Stromal cell of bone marrow (primary cell): ENCODE measurements around the gene ERCC6L.
A peak's percentile ranks its signal among the peaks of the same experiment; 100 is the strongest.
"Not testable (repeated sequence)": the region's sequence is repeated elsewhere in the genome, so short reads cannot be mapped to it uniquely, and the experiment has no call there.

ENCODE experiments used
- DNase-seq: peaks from one replicate; pipeline ENCODE4 v3.0.0-alpha.2; 2012; ENCODE audit warnings: low read depth

ERCC6L gene

DNA sequence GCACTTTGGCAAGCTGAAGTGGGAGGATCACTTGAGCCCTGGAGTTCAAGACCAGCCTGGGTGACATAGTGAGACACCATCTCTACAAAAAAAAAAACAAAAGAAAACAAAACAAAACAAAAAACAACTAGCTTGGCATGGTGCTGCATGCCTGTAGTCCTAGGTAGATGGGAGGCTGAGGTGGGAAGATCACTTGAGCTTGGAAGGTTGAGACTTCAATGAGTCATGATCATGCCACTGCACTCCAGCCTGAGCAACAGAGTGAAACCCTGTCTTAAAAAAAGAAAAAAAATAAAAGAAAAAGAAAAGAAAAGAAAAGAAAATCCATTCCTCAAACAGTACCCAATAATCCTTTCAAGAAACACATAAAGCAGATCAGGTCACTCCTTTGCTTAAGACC is 14.9 kb upstream of the ERCC6L start:
- DNase-seq, result no peak

DNA sequence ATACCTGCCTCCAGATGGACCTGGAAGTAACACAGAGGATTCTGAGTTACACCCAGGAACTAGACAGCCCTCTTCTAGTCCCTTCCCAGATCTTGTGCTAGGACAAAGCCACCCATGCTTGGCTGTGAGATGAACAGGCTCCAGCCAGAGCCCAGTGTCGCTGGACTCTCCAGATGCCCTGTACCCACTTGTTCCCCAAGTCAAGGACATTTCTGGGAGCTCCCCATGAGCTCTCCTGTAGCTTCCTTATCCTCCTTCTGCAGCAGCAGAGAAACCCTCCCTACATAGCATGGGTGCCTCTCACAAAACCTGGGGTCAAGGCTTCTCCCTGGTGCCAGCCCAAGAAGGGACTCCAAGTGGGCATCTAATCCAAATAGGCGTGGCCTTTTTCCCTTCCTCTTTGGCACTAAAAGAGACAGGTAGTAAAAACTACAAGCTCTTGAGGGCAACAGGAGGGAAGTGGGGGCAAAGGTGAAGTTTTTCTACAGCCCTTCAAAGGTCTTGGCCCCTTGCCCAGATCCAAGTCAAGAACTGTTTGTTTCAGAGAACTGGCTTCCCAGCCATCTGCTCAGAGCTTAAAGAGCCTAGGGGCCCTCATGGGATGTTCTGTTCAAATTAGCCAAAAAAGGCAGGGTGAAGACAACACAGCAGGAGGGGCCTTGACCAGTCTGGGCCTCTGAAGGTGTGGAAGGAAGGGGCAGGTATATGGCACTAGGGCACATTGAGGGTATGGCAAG is 8.5 kb upstream of the ERCC6L start:
- no peak for DNase-seq

DNA sequence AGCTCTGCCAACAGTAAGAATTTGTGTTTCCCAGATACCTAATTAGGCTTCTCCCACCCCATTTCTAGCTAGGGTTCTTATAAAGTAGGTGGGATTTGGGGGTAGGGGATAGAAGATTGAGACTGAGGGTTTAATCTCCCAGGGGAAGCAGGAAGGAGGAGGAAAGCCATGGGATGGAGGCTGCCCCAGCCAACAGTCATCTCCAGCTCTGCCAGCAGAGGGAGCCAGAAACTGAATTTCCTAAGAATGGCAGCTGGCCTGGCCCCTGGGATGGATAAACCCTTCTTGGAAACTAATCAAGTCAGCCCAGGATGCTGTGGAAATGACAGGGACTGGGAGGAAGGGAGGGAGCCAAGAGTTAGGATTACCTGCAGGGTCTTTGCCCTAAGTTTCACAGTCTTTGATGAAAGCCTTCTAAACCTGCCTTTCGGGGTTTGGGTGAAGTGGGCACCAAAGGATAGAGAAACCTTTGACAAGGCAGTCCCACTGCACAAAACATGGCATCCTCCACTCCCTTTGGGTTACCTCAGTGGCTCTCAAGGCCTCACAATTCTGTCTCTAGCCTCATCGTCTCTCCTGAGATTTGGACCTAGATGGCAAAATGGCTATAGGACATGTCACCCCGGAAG is 6.7 kb upstream of the ERCC6L start:
- peak; percentile 26 for DNase-seq

DNA sequence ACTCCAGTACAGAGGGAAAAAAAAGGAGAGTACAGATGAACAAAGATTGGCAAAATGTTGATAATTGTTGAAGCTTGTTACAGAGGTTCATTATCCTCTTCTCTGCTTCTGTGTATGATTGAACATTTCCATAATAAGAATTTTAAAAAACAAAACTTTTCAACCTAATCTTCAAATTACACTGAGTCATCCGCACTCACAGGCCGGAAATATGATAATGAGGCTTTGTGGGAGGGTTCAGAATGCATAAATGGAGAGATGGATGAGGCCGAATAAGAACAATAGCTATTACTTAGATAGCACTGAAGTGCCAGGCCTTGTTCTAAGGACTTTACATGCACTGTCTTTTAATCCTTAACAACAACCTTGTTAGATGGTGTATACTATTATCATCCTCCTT is 4.6 kb upstream of the ERCC6L start:
- DNase-seq, result peak; percentile 34

DNA sequence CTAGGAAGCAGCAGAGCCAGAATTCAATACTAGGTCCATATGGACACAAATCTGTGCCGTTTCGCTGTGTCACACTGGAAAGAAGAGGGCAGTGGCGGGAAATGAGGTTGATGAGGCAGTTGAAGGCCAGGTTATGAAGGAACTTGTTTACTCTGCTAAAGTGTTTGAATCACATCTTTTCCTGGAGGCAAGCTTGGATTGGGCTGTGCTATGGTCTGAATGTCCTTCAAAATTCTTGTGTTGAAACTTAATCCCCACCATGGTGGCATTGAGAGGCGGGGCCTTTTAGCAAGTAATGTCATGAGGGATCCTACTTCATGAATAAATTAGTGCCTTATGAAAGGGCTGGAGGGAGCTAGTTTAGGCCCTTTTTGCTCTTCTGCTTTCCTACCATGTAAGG is 2.1 kb upstream of the ERCC6L start:
- DNase-seq, result no peak

DNA sequence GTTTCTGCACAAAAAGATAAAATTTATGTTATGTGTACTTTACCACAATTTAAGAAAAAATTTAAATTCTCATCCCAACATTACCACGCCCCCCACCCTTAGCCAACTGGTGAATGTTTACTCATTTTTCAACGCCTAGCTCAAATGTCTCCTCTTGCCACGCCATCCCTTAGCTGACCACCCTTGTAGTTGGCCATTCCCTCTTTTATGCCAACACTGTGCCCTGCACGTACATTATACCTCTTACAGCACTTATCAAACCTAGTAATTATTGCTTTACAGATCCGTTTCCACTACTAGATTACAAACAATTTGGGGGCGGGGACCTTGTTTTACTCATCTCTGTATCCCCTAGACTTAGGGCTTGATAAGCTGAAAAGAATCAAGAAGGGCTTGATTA is 644 bp downstream of the ERCC6L start:
- no peak for DNase-seq

DNA sequence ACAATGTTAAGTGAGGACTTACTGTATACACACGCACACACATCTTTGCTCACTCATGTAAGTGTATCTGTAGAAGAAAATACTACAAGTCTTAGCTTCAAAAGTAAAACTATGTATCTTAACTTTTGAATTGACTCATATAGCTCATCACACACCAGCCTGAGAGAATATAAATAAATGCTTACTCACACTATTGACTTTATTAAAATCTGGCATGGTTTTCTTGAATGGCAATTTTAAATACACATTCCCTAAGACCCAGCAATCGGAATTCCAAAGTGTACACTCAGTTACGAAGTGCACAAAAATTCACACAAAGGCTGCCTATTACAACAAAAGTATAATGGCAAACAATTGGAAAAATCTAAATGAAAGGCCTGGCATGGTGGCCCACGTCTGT is 2.0 kb downstream of the ERCC6L start:
- DNase-seq, result no peak

DNA sequence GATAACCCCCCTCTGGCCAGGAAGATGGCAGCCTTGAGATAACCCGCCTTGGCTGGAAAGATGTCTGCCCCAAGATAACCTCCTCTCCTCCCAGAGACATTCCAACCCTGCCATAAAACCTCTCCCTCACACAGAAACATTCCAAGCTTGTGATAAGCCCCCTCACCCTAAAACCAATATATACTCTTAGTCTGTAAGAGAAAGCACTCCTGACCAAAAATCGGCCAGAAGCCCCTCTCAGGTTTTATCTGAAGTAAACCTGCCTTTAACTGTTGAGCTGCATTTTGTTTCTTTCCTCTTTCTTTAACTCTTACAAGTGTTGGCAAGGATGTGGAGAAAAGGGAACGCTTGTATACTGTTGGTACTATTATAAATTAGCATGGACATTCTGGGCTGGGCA is 8.5 kb downstream of the ERCC6L start:
- no peak for DNase-seq

DNA sequence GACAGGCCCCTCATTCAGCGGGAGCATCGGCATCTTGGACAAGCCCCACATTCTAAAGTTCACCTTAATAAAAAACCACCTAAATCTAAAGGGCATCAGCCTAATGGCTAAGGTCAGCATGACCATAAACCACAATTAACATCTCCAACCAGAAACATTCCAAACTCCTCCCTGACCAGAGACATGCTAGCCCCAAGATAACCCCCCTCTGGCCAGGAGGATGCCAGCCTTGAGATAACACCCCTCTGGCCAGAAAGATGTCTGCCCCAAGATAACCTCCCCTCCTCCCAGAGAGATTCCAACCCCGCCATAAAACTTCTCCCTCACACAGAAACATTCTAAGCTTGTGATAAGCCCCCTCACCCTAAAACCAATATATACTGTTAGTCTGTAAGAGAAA is 18.5 kb downstream of the ERCC6L start:
- DNase-seq, result not testable (repeated sequence)

DNA sequence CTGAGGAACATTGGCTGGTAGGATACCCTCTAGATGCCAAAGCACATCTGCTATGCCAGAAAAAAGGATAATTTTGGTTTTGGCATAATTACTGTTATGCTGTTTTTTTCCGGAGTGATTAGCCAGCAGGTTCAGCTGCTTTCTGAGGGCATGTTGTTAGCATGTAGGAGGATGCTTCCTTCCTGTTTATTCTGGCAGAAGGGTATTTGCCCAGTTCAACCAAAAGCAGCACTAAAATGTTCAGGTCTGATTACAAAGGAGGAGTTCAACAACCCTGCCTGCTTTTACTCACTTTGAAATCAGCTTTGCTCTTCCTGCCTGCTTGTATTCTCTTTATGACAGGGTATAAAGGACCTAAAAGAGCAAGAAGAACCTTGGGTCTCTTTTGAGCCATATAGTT is 21.9 kb downstream of the ERCC6L start:
- no peak for DNase-seq

DNA sequence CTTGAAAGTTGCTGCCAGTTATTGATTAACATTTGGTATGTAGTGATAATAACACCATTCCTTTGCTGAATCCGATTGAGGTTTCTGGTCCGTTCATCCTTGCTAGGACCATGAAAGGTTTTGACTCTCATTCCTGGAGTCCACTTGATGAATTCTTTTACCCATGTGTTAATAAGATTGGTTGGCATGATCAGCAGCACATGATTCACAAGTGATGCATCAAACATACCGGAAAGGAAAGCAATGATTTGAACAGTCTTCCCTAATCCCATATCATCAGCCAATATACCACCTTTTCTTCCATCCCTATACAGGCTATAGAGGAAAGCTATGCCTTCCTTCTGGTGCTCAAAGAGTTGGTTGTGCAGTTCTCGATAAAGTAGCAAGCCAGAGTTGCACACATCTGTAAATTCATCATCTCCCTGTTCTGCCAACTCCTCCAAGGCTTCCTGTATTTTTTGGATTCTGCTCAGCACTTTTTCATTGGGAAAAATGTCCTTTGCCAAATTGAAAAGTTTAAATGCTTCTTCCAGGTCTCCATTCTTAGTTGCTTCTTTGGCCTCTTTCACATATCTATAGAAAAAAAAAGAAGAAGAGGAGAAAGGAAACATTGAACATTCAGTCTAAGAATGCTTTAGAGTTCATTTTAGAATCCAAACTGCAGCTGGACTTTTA is 30.6 kb downstream of the ERCC6L start:
- peak; percentile 18 for DNase-seq

DNA sequence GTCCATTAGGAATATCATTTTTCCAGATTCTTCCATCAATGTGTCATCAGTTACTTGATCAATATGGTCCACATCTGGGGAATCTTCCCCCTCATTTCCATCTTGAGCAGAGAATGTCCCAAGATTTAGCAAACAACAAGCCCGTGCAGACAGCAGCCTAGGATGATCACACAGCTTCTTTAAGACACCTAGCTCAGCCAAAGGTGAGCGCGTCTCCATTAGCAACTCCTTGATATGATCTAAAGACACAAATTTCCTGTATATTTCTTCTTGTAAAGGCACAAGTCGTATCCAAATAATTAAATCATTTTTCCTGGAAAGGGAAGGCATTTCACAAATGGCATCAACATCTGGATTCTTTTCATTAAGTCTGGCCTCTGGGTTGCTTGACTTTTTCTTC is 31.5 kb downstream of the ERCC6L start:
- DNase-seq, result no peak

DNA sequence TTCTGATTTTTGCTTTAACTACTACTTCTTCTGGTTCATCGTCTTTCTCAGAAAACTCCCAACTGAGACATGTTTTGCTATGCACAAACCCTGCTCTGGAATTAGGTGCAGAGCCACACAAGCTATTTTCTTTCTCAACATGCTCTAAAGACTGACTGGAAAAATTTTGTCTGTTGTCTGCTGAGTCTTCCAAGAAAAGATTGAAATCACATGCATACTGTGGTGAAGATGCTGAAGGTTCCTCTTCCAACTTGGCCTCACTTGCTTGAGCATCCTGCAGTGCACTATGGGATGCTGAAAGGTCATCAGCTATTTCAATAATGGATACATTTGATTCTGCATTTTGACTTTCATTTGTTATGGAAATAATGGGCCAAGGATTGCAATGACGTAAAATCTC is 33.1 kb downstream of the ERCC6L start:
- DNase-seq, result no peak

DNA sequence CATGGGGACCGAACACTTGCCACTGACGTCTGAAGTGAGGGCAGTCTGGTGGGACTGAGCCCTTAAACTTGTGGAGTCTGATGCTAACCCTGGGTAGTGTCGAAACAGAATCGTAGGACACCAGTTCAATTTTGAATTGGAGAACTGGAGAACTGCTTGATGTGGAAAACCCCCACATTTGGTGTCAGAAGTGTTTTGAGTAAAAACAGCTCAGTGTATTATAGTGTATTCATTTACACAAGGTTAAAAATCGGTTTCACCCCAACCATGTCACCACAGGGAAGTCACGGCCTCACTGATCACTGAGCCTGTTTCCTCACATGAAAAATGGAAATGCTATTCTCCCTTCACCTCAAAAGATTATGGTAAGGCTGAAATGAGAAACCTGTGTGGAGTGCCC is 35.4 kb downstream of the ERCC6L start:
- DNase-seq, result no peak

DNA sequence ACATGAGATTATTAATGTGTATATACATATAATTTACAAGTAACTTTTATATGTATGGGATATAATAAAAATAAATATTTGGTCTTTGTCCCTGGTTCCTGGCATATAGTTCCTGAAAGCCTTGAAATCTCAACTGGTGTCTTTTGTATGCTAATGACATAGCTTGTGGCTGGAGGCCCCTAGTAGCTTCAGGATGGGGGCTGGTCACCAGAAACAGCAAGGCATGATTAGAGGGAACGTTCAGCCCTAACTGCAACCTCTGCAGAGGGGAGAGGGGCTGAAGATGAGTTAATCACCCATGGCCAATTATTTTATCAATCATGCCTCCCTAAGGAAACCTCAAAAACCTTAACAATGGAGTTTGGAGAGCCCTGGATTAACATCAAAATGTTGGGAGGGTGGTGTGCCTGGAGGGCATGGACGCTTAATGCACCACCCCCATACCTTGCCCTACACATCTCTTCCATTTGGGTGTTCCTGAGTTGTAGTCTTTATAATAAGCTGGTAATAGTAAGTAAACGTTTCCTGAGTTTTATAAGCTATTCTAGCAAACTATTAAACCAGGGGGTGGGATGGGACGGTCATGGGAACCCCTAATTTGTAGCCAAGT is 35.9 kb downstream of the ERCC6L start:
- no peak for DNase-seq

DNA sequence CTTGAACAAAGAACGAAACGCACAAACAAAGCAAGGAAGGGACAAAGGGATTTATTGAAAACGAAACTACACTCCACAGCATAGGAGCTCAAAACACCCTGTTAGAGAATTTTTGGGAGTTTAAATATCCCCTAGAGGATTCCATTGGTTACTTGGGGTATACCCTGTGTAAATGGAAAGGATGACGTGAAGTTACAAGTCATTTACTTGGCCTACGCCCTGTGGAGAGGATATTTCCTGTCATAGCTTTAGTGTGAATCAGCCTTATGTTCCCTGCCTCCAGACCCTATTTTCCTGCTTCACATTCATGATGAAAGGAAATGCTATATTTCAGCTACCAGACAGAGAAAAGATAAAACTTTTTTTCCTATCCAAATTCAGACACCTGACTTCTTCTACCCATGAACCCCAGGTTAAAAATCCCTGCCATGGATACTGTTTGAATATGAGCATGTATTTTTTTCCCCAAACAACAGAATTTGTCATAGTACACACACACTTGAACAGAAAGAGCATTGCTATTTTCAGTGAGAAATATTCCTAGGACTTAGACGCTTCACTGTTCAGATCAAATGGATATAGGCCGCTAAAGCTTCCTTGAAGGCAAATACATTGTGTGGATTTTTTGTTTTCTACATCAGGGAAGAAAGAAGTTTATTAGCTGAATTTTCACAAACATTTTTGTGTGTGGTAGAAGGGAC is 36.8 kb downstream of the ERCC6L start:
- peak; percentile 61 for DNase-seq

DNA sequence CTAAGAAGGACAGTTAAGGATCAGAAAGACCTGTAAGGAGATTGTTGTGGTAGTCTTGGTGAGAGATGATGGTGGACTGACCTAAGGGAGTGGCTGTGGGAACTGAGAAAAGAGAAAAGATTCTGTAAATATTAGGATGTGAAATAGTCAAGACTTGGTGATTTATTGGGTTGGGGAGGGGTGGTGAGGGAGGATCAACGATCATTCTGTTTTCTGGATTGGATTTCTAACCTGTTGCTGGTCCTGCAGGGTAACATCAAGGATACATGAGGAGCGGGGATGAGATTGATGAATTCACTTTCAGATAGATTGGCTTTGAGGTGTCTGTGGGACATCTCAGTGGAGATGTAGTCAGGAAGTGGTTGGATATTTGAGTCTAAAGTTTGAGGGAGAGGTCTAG is 55.9 kb downstream of the ERCC6L start:
- no peak for DNase-seq

DNA sequence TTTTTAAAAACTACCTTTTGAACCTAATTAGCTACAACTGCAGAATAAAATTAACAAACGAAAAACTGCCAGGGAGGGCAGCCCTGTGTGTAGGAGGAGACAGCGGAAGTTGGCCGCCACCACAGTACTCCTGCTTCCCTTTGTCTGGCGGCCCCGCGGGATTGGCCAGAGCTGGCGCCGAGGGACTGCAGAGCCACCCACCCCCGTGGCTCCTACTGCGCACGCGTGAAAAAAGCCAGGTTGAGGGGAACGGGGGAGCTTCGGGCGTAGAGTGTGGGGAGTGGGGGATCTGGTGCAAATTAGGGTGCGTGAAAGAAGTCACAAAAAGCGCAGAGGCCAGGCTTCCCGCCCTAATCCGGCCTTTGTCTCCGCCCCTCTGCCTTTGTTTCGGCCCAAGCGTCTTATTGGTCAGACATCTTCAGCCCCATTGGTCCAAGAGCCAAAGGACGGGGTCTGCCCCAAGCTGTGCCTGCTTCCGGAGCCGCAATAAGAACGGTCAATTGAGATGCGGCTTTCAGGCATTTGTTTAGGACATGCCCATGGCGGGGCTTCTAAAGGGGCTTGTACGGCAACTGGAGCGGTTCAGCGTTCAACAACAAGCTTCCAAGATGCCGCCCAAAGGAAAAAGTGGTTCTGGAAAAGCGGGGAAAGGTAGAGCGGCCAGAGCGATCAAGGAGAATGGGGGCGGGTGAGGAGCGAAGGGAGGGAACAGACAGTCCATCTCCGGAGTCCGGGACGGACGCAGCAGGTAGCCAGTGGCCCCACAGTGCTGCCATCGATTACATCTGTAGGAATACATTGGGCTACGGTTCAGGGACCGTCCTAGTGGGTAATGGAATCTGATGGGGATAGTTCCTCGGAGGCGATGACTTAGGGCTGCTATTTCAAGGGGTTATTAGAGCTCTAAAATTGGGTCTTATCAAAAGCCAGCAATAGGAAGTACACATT is 57.4 kb downstream of the ERCC6L start, which contains the start of gene PIN4:
Gene PIN4 (plus strand): TSS at position 580 of the 948 bp plus-strand sequence. CDS start 29 bp downstream, at position 609.
- peak; percentile 92 for DNase-seq

DNA sequence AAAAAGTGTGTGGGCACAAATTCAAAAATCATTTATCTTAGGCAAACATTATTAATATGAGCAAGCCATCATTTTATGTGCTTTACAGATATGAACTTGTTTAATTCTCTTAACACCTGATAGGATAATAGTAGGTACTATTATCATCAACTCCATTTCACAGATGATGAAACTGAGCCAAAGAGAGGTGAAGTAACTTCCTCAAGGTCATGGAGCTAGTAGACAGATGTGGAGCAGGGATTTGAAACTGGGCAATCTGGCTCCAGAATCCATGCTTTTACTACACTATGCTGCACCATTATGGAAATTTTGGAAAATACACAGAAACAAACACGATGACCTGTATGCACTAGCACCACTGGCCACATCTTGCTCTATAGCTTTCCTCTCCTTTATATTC is 58.3 kb downstream of the ERCC6L start:
- DNase-seq, result no peak

DNA sequence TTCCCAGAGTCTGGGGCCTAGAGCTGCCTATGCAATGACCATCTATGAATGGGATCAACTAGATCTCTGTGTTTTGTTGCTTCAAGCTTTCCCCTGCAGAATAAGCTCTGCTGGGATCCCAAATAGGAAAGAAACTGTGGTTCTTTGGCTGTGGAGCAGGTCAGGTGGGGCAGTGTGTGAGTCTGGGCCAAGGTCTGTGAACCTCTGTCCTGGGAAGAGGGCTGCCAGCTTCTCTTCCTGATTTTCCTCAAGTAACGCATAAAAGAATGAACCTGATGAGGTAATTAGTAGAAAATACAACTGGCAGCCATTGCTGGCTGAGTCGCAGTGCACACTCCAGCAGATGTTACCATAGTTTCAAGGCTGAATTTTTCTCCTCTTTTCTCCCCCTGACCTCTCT is 61.8 kb downstream of the ERCC6L start:
- DNase-seq, result no peak

DNA sequence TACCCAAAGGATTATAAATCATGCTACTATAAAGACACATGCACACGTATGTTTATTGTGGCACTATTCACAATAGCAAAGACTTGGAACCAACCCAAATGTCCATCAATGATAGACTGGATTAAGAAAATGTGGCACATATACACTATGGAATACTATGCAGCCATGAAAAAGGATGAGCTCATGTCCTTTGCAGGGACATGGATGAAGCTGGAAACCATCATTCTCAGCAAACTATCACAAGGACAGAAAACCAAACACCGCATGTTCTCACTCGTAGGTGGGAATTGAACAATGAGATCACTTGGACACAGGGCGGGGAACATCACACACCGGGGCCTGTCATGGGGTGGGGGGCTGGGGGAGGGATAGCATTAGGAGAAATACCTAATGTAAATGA is 62.5 kb downstream of the ERCC6L start:
- DNase-seq, result not testable (repeated sequence)
